ENCODE data around the gene MICAL2.

- no peak for TF ChIP-seq CTCF (conservative IDR thresholded peaks at IDR 0.05; ENCODE audit: low read depth, low read length)
- TF ChIP-seq EZH2 (IDR thresholded peaks at IDR 0.05; ENCODE audit: low read length, unreplicated experiment), result no peak
These were observed 38.5 kb downstream of the MICAL2 start for GRCh38 chr11:12148882-12149281.

All from PC-3 (cell line).